Nephron progenitor cell (in vitro differentiated cells): ENCODE measurements around the gene LHFPL4.
A peak's percentile ranks its signal among the peaks of the same experiment; 100 is the strongest.

Source experiments
- DNase-seq: peaks from one replicate; pipeline ENCODE4 v3.0.0; 2021
- H3K27ac Mint-ChIP-seq: 2 replicates; pipeline ENCODE4 v1.8.0; 2021; ENCODE audit warnings: mild to moderate bottlenecking, moderate library complexity, mixed read lengths
- H3K27me3 Mint-ChIP-seq: 2 replicates; pipeline ENCODE4 v1.8.0; 2021; ENCODE audit warnings: mild to moderate bottlenecking, low read depth, mixed read lengths; ENCODE audit not compliant: poor library complexity
- H3K36me3 Mint-ChIP-seq: 2 replicates; pipeline ENCODE4 v1.8.0; 2021; ENCODE audit warnings: low read depth, mixed read lengths
- H3K4me1 Mint-ChIP-seq: 2 replicates; pipeline ENCODE4 v1.8.0; 2021; ENCODE audit warnings: mixed read lengths
- H3K4me3 Mint-ChIP-seq: 2 replicates; pipeline ENCODE4 v1.8.0; 2021; ENCODE audit warnings: mild to moderate bottlenecking, moderate library complexity, mixed read lengths
- H3K9me3 Mint-ChIP-seq: 2 replicates; pipeline ENCODE4 v1.8.0; 2021; ENCODE audit warnings: mild to moderate bottlenecking, moderate library complexity, mixed read lengths
- TF ChIP-seq, protein P1 (sequence below): fragments of 200-600 bp; sonication (generic); IDR thresholded peaks from 2 replicates; pipeline ENCODE4 v1.5.0; 2021; ENCODE audit warnings: antibody characterized with exemption

The LHFPL4 gene

DNA sequence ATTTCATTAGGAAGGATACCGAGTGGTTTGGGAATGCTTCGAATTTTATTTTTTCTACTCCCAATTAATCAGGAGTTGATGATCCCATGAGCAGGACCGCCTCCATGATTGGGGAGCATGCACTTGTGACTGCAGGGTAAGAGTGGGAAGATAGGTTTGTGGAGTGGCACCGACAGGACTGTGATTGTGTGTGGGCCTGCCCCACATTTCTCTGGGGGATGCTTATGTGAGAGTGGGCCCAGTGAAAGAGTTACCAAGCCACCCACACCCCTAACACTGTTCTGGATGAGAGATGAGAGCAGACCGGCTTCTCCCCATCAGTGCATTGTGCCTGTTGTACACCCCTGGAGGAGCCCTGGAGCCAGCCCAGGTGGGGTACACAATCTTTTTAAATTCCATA lies 76.7 kb downstream of the LHFPL4 start:
- Mint-ChIP-seq H3K4me3 (no peak overlapping the region), H3K9me3 (no peaks in the 10 kb centered on the region), H3K27ac (peak overlapping the region; percentile 17), H3K36me3 (peaks cover 91% of the 10 kb centered on the region), H3K4me1 (peaks cover 17% of the 10 kb centered on the region), H3K27me3 (no peaks in the 10 kb centered on the region)
- TF ChIP-seq, protein P1, sequence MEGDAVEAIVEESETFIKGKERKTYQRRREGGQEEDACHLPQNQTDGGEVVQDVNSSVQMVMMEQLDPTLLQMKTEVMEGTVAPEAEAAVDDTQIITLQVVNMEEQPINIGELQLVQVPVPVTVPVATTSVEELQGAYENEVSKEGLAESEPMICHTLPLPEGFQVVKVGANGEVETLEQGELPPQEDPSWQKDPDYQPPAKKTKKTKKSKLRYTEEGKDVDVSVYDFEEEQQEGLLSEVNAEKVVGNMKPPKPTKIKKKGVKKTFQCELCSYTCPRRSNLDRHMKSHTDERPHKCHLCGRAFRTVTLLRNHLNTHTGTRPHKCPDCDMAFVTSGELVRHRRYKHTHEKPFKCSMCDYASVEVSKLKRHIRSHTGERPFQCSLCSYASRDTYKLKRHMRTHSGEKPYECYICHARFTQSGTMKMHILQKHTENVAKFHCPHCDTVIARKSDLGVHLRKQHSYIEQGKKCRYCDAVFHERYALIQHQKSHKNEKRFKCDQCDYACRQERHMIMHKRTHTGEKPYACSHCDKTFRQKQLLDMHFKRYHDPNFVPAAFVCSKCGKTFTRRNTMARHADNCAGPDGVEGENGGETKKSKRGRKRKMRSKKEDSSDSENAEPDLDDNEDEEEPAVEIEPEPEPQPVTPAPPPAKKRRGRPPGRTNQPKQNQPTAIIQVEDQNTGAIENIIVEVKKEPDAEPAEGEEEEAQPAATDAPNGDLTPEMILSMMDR = no peak
- no peak for DNase-seq

DNA sequence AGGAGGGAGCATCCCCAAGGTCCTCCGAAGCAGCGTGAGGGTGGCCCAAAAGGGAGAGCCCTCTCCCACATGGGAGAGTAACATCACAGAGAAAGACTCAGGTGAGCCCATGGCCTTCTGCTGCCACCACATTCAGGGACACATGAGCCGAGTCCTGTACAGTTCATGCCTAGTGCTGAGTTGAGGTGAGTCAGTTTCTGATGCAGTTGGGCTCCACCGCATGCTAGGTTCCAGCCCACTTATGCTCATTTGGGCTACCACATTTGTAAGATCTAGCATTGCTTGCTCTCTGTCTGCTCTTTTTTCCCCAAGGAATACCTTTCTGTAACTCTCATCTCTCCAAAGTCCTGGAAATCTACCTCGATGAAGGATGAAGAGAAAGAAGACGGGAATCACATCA lies 79.1 kb downstream of the LHFPL4 start:
- Mint-ChIP-seq H3K27ac (no peak overlapping the region), H3K27me3 (no peaks in the 10 kb centered on the region), H3K4me3 (no peak overlapping the region), H3K9me3 (no peaks in the 10 kb centered on the region), H3K36me3 (peaks cover 90% of the 10 kb centered on the region), H3K4me1 (peaks cover 17% of the 10 kb centered on the region)
- DNase-seq = no peak
- TF ChIP-seq, protein P1 = no peak

DNA sequence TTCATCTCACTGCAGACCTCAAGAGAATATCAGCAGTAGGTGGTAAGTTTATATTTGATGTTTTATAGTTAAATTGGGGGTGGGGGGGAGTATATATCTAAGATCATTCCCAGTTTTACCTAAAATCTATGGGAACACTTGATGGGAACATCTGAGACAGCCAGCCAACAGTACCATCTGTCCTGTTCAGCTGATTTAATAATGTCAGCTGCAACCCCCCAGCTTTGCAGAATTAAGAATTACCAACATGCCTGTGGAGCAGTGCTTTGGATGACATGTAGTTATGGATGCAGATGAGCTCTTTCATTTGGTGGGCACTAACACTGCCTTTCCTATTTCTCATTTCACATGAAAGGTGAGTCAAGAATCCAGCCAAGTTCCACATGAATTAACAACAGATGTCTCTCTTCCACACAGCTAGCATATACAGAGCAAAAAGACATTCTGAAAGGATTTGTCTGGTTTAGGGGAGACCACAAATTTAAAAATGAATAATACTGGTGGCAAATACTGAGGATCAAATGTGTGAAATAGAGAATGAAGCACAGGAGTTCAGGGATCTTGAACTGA lies 80.0 kb downstream of the LHFPL4 start:
- Mint-ChIP-seq H3K4me1 (peaks cover 17% of the 10 kb centered on the region), H3K36me3 (peaks cover 85% of the 10 kb centered on the region), H3K27ac (peak overlapping the region; percentile 31), H3K4me3 (no peak overlapping the region), H3K27me3 (no peaks in the 10 kb centered on the region), H3K9me3 (no peaks in the 10 kb centered on the region)
- no peak for DNase-seq
- TF ChIP-seq, protein P1 = no peak

DNA sequence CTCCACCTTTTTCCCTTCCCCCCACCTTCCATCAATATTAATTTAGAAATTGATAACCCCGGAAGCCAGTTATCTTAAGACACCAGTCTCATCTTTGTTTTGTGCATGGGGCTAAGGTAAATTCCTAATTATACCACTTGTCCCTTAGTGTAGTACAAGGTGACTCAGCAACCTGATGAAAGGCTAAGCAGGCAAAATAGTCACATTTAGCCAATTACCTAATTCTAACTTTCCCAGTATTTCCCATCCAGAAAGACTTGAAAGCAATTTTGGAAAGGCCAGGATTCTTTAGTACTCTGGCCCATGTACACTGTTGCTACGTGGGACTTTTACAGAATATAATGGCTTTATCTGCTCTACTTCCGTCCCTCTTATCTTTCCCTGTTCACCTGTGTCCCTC lies 83.6 kb downstream of the LHFPL4 start:
- H3K4me3 Mint-ChIP-seq = no peak overlapping the region
- H3K27me3 Mint-ChIP-seq = no peaks in the 10 kb centered on the region
- no peak for DNase-seq
- H3K27ac Mint-ChIP-seq = no peak overlapping the region
- peaks cover 2% of the 10 kb centered on the region for H3K4me1 Mint-ChIP-seq
- peaks cover 85% of the 10 kb centered on the region for H3K36me3 Mint-ChIP-seq
- H3K9me3 Mint-ChIP-seq = no peaks in the 10 kb centered on the region
- TF ChIP-seq, protein P1 = no peak

DNA sequence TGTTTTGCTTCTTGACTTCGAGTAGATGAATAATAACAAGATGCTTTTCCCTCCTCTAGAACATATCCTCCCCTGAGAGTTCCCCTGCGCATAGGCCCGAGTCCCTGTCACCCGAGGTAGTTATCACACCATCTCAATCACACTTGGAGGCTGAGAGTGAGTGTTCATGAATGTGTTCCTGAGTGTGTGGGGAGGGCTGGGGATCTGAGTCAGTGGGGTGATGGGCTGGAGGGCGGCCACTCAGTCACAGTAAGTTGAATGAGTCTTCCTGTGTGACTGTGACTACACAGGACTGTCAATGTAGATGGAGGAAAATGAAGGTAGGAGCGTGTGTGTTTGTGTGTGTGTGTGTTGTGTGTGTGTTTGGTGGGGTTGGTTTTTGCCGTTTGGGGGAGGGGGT lies 85.2 kb downstream of the LHFPL4 start:
- DNase-seq = no peak
- no peak overlapping the region for H3K4me3 Mint-ChIP-seq
- H3K27me3 Mint-ChIP-seq = no peaks in the 10 kb centered on the region
- H3K4me1 Mint-ChIP-seq = no peaks in the 10 kb centered on the region
- no peaks in the 10 kb centered on the region for H3K9me3 Mint-ChIP-seq
- peaks cover 85% of the 10 kb centered on the region for H3K36me3 Mint-ChIP-seq
- TF ChIP-seq, protein P1 = no peak
- H3K27ac Mint-ChIP-seq = peak overlapping the region; percentile 3

DNA sequence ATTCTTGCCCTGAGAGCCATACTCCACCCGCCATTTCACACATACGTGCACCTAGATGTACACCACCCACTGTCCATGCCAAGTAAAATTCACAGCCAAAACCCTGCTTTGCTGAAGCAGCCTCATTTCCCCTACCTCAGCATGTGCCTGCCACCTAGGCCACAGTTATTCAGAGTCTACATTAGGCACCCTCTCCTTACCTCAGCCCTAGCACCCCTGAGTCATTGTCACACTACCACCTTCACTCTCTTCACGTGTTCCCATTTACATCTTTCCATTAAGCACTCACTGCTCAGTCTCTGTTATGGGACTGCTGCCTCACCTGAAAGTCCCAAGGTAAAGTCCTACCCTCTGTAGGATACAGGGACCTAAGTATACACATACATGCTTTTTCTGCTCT lies 86.2 kb downstream of the LHFPL4 start:
- Mint-ChIP-seq H3K9me3 (no peaks in the 10 kb centered on the region), H3K4me1 (no peaks in the 10 kb centered on the region), H3K36me3 (peaks cover 78% of the 10 kb centered on the region), H3K27me3 (no peaks in the 10 kb centered on the region), H3K4me3 (no peak overlapping the region), H3K27ac (peak overlapping the region; percentile 80)
- DNase-seq = no peak
- TF ChIP-seq, protein P1 = no peak
